Choroid plexus epithelial cell (primary cell): Measurements from ENCODE around the gene IDH3G.

Source experiments
- DNase-seq: peaks from one replicate; pipeline ENCODE4 v3.0.0-alpha.2; 2010; ENCODE audit warnings: low read depth
- H3K4me3 ChIP-seq: 2 replicates; pipeline ENCODE4 v1.5.1; 2011; ENCODE audit warnings: low read depth, mild to moderate bottlenecking, control low read depth, low read length, moderate library complexity
- CTCF ChIP-seq: conservative IDR thresholded peaks from 2 replicates; pipeline ENCODE4 v1.5.1; 2011; ENCODE audit warnings: low read depth, mild to moderate bottlenecking, control low read depth, inconsistent platforms, low read length, moderate library complexity

IDH3G gene

GRCh38 chrX:153804100-153804595, 10.0 kb upstream of the IDH3G start:
- TF ChIP-seq CTCF, result no peak
- no peak for DNase-seq
- no peak overlapping the region for H3K4me3 ChIP-seq

- no peak for DNase-seq
- no peak overlapping the region for H3K4me3 ChIP-seq
- TF ChIP-seq CTCF, result no peak
Observed at GRCh38 chrX:153803211-153804099, 9.3 kb upstream of the IDH3G start.

- no peak for DNase-seq
- no peak overlapping the region for H3K4me3 ChIP-seq
- TF ChIP-seq CTCF, result no peak
Observed at GRCh38 chrX:153802513-153803045, 8.4 kb upstream of the IDH3G start.

- TF ChIP-seq CTCF, result no peak
- no peak for DNase-seq
- no peak overlapping the region for H3K4me3 ChIP-seq
Observed at GRCh38 chrX:153801669-153802068, 7.5 kb upstream of the IDH3G start.

- no peak for TF ChIP-seq CTCF
- no peak for DNase-seq
- no peak overlapping the region for H3K4me3 ChIP-seq
Observed at GRCh38 chrX:153800746-153801145, 6.6 kb upstream of the IDH3G start.

GRCh38 chrX:153800177-153800722, 6.1 kb upstream of the IDH3G start:
- no peak for TF ChIP-seq CTCF
- DNase-seq, result no peak
- H3K4me3 ChIP-seq, result no peak overlapping the region
